Psoas muscle (tissue), 8 donors: ENCODE measurements around the gene HMX3. TPM values are rescaled to one million over a fixed set of nuclear protein-coding genes. Genes with fewer than 3 reads are reported as not detected.

Experiments
- ATAC-seq, 4 donors: fragments of 200-7000 bp; cut with Tn5 transposase; one replicate each; pipeline ENCODE4 v1.9.1; 2020; ENCODE audit warnings: moderate library complexity in 3 of 4, mild to moderate bottlenecking in 2 of 4
- DNase-seq, 2 donors: peaks; one replicate each; pipeline ENCODE4 v3.0.0-alpha.2; 2020
- H3K27ac ChIP-seq: fragments of 200-600 bp; one replicate; pipeline ENCODE4 v1.8.0; 2022
- H3K27me3 ChIP-seq, 3 donors: fragments of 200-600 bp in 1 of 3; one replicate each; pipeline versions ENCODE4 v1.6.1 to v1.8.0; 2013 to 2022; ENCODE audit warnings: low read length in 2 of 3, mild to moderate bottlenecking in 2 of 3, moderate library complexity in 1 of 3; ENCODE audit not compliant: insufficient read depth in 3 of 3
- H3K36me3 ChIP-seq, 2 donors: fragments of 200-600 bp in 1 of 2; one replicate each; pipeline versions ENCODE4 v1.6.1 to v1.8.0; 2013 to 2022; ENCODE audit warnings: low read depth in 1 of 2, mild to moderate bottlenecking in 1 of 2, moderate library complexity in 1 of 2; ENCODE audit not compliant: insufficient read depth in 1 of 2
- H3K4me1 ChIP-seq: fragments of 200-600 bp; one replicate; pipeline ENCODE4 v1.8.0; 2022
- H3K4me3 ChIP-seq: fragments of 200-600 bp; one replicate; pipeline ENCODE4 v1.8.0; 2022; ENCODE audit warnings: mild to moderate bottlenecking
- H3K9me3 ChIP-seq: fragments of 200-600 bp; one replicate; pipeline ENCODE4 v1.8.0; 2022
- WGBS, 3 donors: extraction: QIAGEN DNeasy Blood & Tissue Kit; methylation state at CpG; one replicate each; pipeline versions ENCODE4 v1.1.6 to v1.1.7; 2013; 5-methylcytosine and 5-hydroxymethylcytosine counted together
- intact Hi-C, 2 donors: fragments of 100-400 bp; cut with DNase I; formaldehyde crosslinking; loops; one replicate each; pipeline versions ENCODE4 v1.11.0 to v1.14.2; 2022
- polyA plus RNA-seq, 3 donors: library from polyadenylated mRNA; stranded (reverse); fragments of 200-250 nt; gene quantifications; one replicate each; pipeline ENCODE4 v1.2.3, GENCODE V29; 2013
- total RNA-seq, 4 donors: library from RNA; stranded (reverse); fragmentation: NEBNext Ultra II Directional in 2 of 4; extraction: Animal tissue kit (Norgen Biotek cat#: 25700) in 2 of 4; gene quantifications; one replicate each; pipeline versions ENCODE4 v1.2.1 to v1.2.4, GENCODE V29; 2021 to 2023
- TF ChIP-seq, protein P1 (sequence below): fragments of 200-600 bp; IDR thresholded peaks from one replicate; pipeline ENCODE4 v1.8.0; 2022; ENCODE audit warnings: antibody characterized with exemption
- donor health status: healthy with polysubstance abuse.
- donor health status: DM: no; HTN: no; CAD: no; lungs with moderate emphysema.
- donor health status: Bipolar disorder and iron deficiency.
- donor health status: healthy.
- donor health status: DM: yes; HTN: yes; CAD: no.
- donor health status: DM: no; HTN: no; CAD: no.
- donor health status: DM: no; HTN: no; CAD: no.
- donor health status: DM: yes; HTN: yes; CAD: no.

The HMX3 gene
- total and polyA plus RNA-seq, 7 donors: not detected

DNA sequence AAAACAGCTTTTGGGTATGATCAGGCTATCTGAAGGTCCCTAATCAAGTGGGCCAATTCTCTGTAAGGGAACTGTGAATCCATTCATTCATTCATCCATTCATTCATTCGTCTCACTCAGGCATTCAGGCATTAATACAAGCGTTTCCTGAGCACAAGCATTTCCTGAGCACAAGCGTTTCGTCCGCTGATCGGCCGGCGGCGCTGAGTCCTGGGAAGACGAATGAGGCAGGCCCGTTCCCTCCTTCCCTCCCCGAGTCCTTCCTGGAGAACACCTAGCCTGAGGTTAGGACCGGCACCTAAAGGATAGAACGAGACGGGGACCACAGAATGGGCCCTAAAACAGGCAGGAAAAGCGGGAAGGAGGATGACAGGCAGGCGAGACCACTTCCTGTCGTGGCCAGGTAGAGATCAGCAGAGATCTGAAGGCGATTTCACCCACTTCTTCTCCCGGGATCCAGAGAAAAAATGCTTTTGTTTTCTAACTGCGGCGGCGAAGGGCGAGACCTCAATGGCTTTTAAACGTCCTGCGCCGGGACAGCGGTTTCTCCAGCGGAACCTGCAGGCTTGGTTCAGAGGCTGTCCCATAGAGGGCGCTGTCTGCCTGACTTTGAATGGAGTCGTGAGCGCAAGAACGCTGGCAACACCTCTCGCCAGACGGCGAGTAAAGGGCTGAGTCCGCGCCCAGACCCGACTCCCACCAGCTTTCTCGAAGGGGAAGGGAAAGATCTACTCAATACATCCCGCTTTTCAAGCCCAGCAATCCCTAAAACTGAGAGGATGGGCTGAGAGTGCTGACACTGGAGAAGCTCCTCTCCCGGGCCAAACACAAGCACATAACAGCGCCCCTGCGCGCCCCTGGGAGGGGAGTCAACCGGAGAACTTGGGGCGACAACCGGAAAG, 2.9 kb upstream of the HMX3 start:
- ATAC-seq (peak; percentile 83 to 89 (median 88)), DNase-seq (peak; percentile 80 to 90)
- H3K4me3 ChIP-seq: peak overlapping the region; percentile 34
- TF ChIP-seq, protein P1, sequence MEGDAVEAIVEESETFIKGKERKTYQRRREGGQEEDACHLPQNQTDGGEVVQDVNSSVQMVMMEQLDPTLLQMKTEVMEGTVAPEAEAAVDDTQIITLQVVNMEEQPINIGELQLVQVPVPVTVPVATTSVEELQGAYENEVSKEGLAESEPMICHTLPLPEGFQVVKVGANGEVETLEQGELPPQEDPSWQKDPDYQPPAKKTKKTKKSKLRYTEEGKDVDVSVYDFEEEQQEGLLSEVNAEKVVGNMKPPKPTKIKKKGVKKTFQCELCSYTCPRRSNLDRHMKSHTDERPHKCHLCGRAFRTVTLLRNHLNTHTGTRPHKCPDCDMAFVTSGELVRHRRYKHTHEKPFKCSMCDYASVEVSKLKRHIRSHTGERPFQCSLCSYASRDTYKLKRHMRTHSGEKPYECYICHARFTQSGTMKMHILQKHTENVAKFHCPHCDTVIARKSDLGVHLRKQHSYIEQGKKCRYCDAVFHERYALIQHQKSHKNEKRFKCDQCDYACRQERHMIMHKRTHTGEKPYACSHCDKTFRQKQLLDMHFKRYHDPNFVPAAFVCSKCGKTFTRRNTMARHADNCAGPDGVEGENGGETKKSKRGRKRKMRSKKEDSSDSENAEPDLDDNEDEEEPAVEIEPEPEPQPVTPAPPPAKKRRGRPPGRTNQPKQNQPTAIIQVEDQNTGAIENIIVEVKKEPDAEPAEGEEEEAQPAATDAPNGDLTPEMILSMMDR: peak; percentile 89
- no peaks in the 10 kb centered on the region for H3K36me3 ChIP-seq
- WGBS, 3 donors: 2 to 3% (median 2%) methylated on average over 48 of the region's 48 CpGs
- H3K27ac ChIP-seq: no peak overlapping the region
- H3K9me3 ChIP-seq: no peaks in the 10 kb centered on the region
- H3K27me3 ChIP-seq: peaks cover 0 to 97% (median 53%) of the 10 kb centered on the region in 3 donors
- intact Hi-C loops: loop anchor here (1.0 to 10.0 kb wide), 3 partner anchors 424 to 832 kb away; no protein-coding TSS in a partner anchor
- H3K4me1 ChIP-seq: peaks cover 29% of the 10 kb centered on the region

DNA sequence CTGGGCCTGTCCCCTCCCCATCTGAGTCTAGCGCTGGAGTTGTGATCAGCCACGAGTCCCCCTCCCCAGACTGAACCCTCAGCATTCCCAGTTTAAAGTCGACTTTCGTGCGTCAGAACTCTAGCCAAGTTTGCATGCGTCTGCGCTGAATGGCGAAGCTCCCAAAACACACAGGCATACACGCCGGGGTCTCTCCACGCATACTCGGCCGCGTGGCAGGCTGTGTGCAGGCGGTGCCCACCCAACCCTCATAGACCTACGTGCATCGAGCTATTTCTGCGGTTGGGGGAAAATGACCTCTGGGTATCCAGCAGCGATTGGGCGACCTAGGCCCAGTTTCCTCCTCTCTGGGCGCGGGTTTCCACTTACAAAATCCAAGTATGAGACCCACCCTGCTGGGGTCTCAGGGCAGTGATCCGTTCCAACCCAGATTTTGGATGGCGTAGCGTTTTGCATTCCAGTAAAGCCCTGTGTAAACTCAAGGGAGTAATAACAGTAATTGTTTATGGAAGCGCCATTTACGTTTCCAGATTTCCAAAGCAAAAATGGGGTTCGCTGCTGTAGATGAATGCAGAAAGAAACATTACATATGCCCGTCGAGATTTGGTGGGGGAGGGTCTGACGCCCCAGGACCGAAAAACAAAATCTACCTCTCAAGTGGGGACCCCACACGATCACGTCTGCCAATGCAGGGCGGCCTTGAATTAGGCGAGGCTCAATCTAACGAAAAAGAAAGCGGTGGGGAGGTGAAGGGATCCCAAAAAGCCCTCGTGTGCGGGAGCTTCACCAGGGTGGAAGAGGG, 2.0 kb upstream of the HMX3 start:
- DNase-seq: no peak
- intact Hi-C loops: loop anchor here (1.0 to 10.0 kb wide), 3 partner anchors 424 to 831 kb away; no protein-coding TSS in a partner anchor
- peaks cover 29% of the 10 kb centered on the region for H3K4me1 ChIP-seq
- H3K27me3 ChIP-seq: peaks cover 0 to 98% (median 53%) of the 10 kb centered on the region in 3 donors
- no peak for ATAC-seq
- H3K27ac ChIP-seq: no peak overlapping the region
- H3K36me3 ChIP-seq: no peaks in the 10 kb centered on the region
- no peaks in the 10 kb centered on the region for H3K9me3 ChIP-seq
- TF ChIP-seq, protein P1: no peak
- 4 to 7% (median 5%) methylated on average over 40 of the region's 40 CpGs for WGBS, 3 donors
- H3K4me3 ChIP-seq: peak overlapping the region; percentile 60

DNA sequence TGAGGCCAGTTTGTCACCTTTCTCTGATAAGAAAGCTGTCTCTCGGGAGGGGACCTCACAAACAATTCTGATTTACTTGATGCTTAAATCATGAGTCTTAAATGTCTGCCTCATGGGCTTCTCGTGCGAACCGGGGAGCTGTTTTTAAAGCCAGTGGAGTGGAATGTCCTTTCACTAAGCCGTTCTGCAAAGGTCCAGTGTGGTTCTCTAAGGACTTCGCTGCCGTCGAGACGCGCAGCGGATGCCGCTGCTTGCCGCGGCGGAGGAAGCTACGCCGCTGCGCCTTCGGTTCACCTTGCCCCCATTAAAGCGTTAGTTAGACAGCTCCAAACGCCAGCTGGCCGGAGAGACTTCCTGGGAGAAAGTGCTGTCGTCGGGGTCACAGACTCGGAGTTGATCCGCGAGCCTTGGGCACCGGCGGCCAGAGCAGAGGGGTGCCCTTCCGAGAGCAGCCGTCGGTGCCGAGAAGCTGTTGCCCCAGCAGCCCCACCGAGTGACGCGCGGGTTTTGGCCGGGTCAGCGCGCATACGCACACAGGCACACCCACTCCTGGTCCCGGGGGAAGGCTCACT, 1.3 kb upstream of the HMX3 start:
- ATAC-seq: no peak
- DNase-seq: no peak
- WGBS, 3 donors: 1 to 3% (median 3%) methylated on average over 41 to 42 of the region's 42 CpGs
- no peak overlapping the region for H3K27ac ChIP-seq
- peaks cover 29% of the 10 kb centered on the region for H3K4me1 ChIP-seq
- no peaks in the 10 kb centered on the region for H3K36me3 ChIP-seq
- intact Hi-C loops: loop anchor here (5.0 to 10.0 kb wide), 2 partner anchors 423 to 830 kb away; no protein-coding TSS in a partner anchor
- peak overlapping the region; percentile 60 for H3K4me3 ChIP-seq
- TF ChIP-seq, protein P1: no peak
- H3K9me3 ChIP-seq: no peaks in the 10 kb centered on the region
- H3K27me3 ChIP-seq: peaks cover 0 to 100% (median 53%) of the 10 kb centered on the region in 3 donors

DNA sequence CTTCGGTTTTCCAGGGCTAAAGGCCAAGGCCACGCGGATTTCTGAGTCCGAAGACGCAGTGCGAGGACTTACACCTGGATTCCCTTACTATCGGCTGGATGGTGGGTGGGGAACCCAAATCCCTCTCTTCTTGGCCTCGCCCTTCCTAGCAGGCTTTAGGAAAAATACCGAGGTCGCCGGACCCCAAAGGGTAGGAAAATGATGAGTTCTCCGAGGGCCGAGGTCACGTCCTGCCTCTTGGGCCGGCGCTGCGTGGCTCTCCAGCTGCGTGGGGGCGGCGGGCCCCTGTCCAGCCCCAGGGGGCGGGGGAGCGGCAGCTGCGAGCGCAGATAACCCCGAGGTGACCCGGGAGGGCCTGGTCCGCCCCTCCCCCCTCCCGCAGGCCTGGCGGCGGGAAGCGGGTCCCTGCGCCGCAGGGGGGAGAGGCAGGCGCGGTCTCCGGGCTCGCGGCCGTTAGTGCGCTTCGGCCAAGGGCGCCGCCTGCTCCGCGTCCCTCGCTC, 805 bp upstream of the HMX3 start:
- DNase-seq (no peak), ATAC-seq (no peak)
- Histone ChIP-seq H3K4me3 (peak overlapping the region; percentile 60), H3K27me3 (peaks cover 0 to 100% (median 54%) of the 10 kb centered on the region in 3 donors), H3K4me1 (peaks cover 29% of the 10 kb centered on the region), H3K27ac (no peak overlapping the region), H3K9me3 (no peaks in the 10 kb centered on the region), H3K36me3 (no peaks in the 10 kb centered on the region)
- intact Hi-C loops: loop anchor here (5.0 to 10.0 kb wide), 2 partner anchors 422 to 830 kb away; no protein-coding TSS in a partner anchor
- 1 to 2% (median 2%) methylated on average over 24 to 46 of the region's 46 CpGs for WGBS, 3 donors
- TF ChIP-seq, protein P1: no peak
